ENCODE measurements around the gene PTPN14.

The PTPN14 gene

GRCh38 chr1:214363386-214363785, 188.0 kb downstream of the PTPN14 start:
- Histone ChIP-seq H3K4me3 (ENCODE audit: low read depth in 1 of 2, low read length in 2 of 2) (no peak overlapping the region), H3K27me3 (ENCODE audit: control insufficient read depth in 1 of 2, insufficient read depth in 2 of 2, low read length in 2 of 2) (no peaks in the 10 kb centered on the region), H3K36me3 (ENCODE audit: control insufficient read depth in 1 of 2, insufficient read depth in 2 of 2, low read length in 2 of 2) (peaks cover 0 to 5% of the 10 kb centered on the region in 2 donors), H3K9ac (ENCODE audit: low read depth in 1 of 2, low read length in 2 of 2) (no peak overlapping the region), H3K9me3 (ENCODE audit: control insufficient read depth in 1 of 2, low read length in 2 of 2) (no peaks in the 10 kb centered on the region), H3K27ac (ENCODE audit: low read depth, low read length) (no peak overlapping the region), H3K4me1 (ENCODE audit: control insufficient read depth in 1 of 2, insufficient read depth in 2 of 2, low read length in 2 of 2) (peaks cover 5 to 8% of the 10 kb centered on the region in 2 donors)

GRCh38 chr1:214362188-214362882, 189.1 kb downstream of the PTPN14 start:
- peaks cover 0 to 5% of the 10 kb centered on the region in 2 donors for H3K36me3 ChIP-seq (ENCODE audit: control insufficient read depth in 1 of 2, insufficient read depth in 2 of 2, low read length in 2 of 2)
- no peaks in the 10 kb centered on the region for H3K9me3 ChIP-seq (ENCODE audit: control insufficient read depth in 1 of 2, low read length in 2 of 2)
- no peaks in the 10 kb centered on the region for H3K27me3 ChIP-seq (ENCODE audit: control insufficient read depth in 1 of 2, insufficient read depth in 2 of 2, low read length in 2 of 2)
- peaks cover 5 to 8% of the 10 kb centered on the region in 2 donors for H3K4me1 ChIP-seq (ENCODE audit: control insufficient read depth in 1 of 2, insufficient read depth in 2 of 2, low read length in 2 of 2)
- no peak overlapping the region for H3K27ac ChIP-seq (ENCODE audit: low read depth, low read length)
- H3K9ac ChIP-seq (ENCODE audit: low read depth in 1 of 2, low read length in 2 of 2): no peak overlapping the region
- H3K4me3 ChIP-seq (ENCODE audit: low read depth in 1 of 2, low read length in 2 of 2): no peak overlapping the region

- H3K9ac ChIP-seq (ENCODE audit: low read depth in 1 of 2, low read length in 2 of 2): no peak overlapping the region
- H3K4me3 ChIP-seq (ENCODE audit: low read depth in 1 of 2, low read length in 2 of 2): no peak overlapping the region
- peaks cover 5 to 8% of the 10 kb centered on the region in 2 donors for H3K4me1 ChIP-seq (ENCODE audit: control insufficient read depth in 1 of 2, insufficient read depth in 2 of 2, low read length in 2 of 2)
- peaks cover 0 to 5% of the 10 kb centered on the region in 2 donors for H3K36me3 ChIP-seq (ENCODE audit: control insufficient read depth in 1 of 2, insufficient read depth in 2 of 2, low read length in 2 of 2)
- H3K27me3 ChIP-seq (ENCODE audit: control insufficient read depth in 1 of 2, insufficient read depth in 2 of 2, low read length in 2 of 2): no peaks in the 10 kb centered on the region
- H3K27ac ChIP-seq (ENCODE audit: low read depth, low read length): no peak overlapping the region
- no peaks in the 10 kb centered on the region for H3K9me3 ChIP-seq (ENCODE audit: control insufficient read depth in 1 of 2, low read length in 2 of 2)
Measured at GRCh38 chr1:214361636-214362035, 189.8 kb downstream of the PTPN14 start.

GRCh38 chr1:214360525-214361164, 190.8 kb downstream of the PTPN14 start:
- Histone ChIP-seq H3K9me3 (ENCODE audit: control insufficient read depth in 1 of 2, low read length in 2 of 2) (no peaks in the 10 kb centered on the region), H3K36me3 (ENCODE audit: control insufficient read depth in 1 of 2, insufficient read depth in 2 of 2, low read length in 2 of 2) (peaks cover 0 to 9% of the 10 kb centered on the region in 2 donors), H3K9ac (ENCODE audit: low read depth in 1 of 2, low read length in 2 of 2) (no peak overlapping the region), H3K4me1 (ENCODE audit: control insufficient read depth in 1 of 2, insufficient read depth in 2 of 2, low read length in 2 of 2) (peaks cover 5 to 8% of the 10 kb centered on the region in 2 donors), H3K4me3 (ENCODE audit: low read depth in 1 of 2, low read length in 2 of 2) (no peak overlapping the region), H3K27ac (ENCODE audit: low read depth, low read length) (no peak overlapping the region), H3K27me3 (ENCODE audit: control insufficient read depth in 1 of 2, insufficient read depth in 2 of 2, low read length in 2 of 2) (no peaks in the 10 kb centered on the region)

- no peak overlapping the region for H3K9ac ChIP-seq (ENCODE audit: low read depth in 1 of 2, low read length in 2 of 2)
Measured at GRCh38 chr1:214360116-214360515, 191.3 kb downstream of the PTPN14 start.

GRCh38 chr1:214354440-214355148, 196.8 kb downstream of the PTPN14 start:
- Histone ChIP-seq H3K4me1 (ENCODE audit: control insufficient read depth in 1 of 2, insufficient read depth in 2 of 2, low read length in 2 of 2) (no peaks in the 10 kb centered on the region), H3K9me3 (ENCODE audit: control insufficient read depth in 1 of 2, low read length in 2 of 2) (no peaks in the 10 kb centered on the region), H3K36me3 (ENCODE audit: control insufficient read depth in 1 of 2, insufficient read depth in 2 of 2, low read length in 2 of 2) (peaks cover 0 to 4% of the 10 kb centered on the region in 2 donors), H3K27ac (ENCODE audit: low read depth, low read length) (no peak overlapping the region), H3K9ac (ENCODE audit: low read depth in 1 of 2, low read length in 2 of 2) (no peak overlapping the region), H3K4me3 (ENCODE audit: low read depth in 1 of 2, low read length in 2 of 2) (no peak overlapping the region), H3K27me3 (ENCODE audit: control insufficient read depth in 1 of 2, insufficient read depth in 2 of 2, low read length in 2 of 2) (no peaks in the 10 kb centered on the region)

More at GRCh38 chr1:214360116-214360515, 191.3 kb downstream of the PTPN14 start:
- no peaks in the 10 kb centered on the region for H3K9me3 ChIP-seq (ENCODE audit: control insufficient read depth in 1 of 2, low read length in 2 of 2)
- peaks cover 0 to 9% of the 10 kb centered on the region in 2 donors for H3K36me3 ChIP-seq (ENCODE audit: control insufficient read depth in 1 of 2, insufficient read depth in 2 of 2, low read length in 2 of 2)
- no peaks in the 10 kb centered on the region for H3K27me3 ChIP-seq (ENCODE audit: control insufficient read depth in 1 of 2, insufficient read depth in 2 of 2, low read length in 2 of 2)
- no peak overlapping the region for H3K27ac ChIP-seq (ENCODE audit: low read depth, low read length)
- H3K4me1 ChIP-seq (ENCODE audit: control insufficient read depth in 1 of 2, insufficient read depth in 2 of 2, low read length in 2 of 2): peaks cover 5 to 8% of the 10 kb centered on the region in 2 donors
- H3K4me3 ChIP-seq (ENCODE audit: low read depth in 1 of 2, low read length in 2 of 2): no peak overlapping the region

- no peaks in the 10 kb centered on the region for H3K27me3 ChIP-seq (ENCODE audit: control insufficient read depth in 1 of 2, insufficient read depth in 2 of 2, low read length in 2 of 2)
- H3K9ac ChIP-seq (ENCODE audit: low read depth in 1 of 2, low read length in 2 of 2): no peak overlapping the region
- no peaks in the 10 kb centered on the region for H3K4me1 ChIP-seq (ENCODE audit: control insufficient read depth in 1 of 2, insufficient read depth in 2 of 2, low read length in 2 of 2)
- H3K36me3 ChIP-seq (ENCODE audit: control insufficient read depth in 1 of 2, insufficient read depth in 2 of 2, low read length in 2 of 2): peaks cover 0 to 4% of the 10 kb centered on the region in 2 donors
- H3K27ac ChIP-seq (ENCODE audit: low read depth, low read length): no peak overlapping the region
- no peaks in the 10 kb centered on the region for H3K9me3 ChIP-seq (ENCODE audit: control insufficient read depth in 1 of 2, low read length in 2 of 2)
- H3K4me3 ChIP-seq (ENCODE audit: low read depth in 1 of 2, low read length in 2 of 2): no peak overlapping the region
Measured at GRCh38 chr1:214352838-214353237, 198.6 kb downstream of the PTPN14 start.

- Histone ChIP-seq H3K4me3 (ENCODE audit: low read depth in 1 of 2, low read length in 2 of 2) (no peak overlapping the region), H3K27me3 (ENCODE audit: control insufficient read depth in 1 of 2, insufficient read depth in 2 of 2, low read length in 2 of 2) (no peaks in the 10 kb centered on the region), H3K27ac (ENCODE audit: low read depth, low read length) (no peak overlapping the region), H3K9me3 (ENCODE audit: control insufficient read depth in 1 of 2, low read length in 2 of 2) (no peaks in the 10 kb centered on the region), H3K4me1 (ENCODE audit: control insufficient read depth in 1 of 2, insufficient read depth in 2 of 2, low read length in 2 of 2) (no peaks in the 10 kb centered on the region), H3K36me3 (ENCODE audit: control insufficient read depth in 1 of 2, insufficient read depth in 2 of 2, low read length in 2 of 2) (peaks cover 0 to 4% of the 10 kb centered on the region in 2 donors), H3K9ac (ENCODE audit: low read depth in 1 of 2, low read length in 2 of 2) (no peak overlapping the region)
Measured at GRCh38 chr1:214351551-214352277, 199.7 kb downstream of the PTPN14 start.

GRCh38 chr1:214349781-214350180, 201.6 kb downstream of the PTPN14 start:
- H3K27me3 ChIP-seq (ENCODE audit: control insufficient read depth in 1 of 2, insufficient read depth in 2 of 2, low read length in 2 of 2): no peaks in the 10 kb centered on the region
- H3K4me3 ChIP-seq (ENCODE audit: low read depth in 1 of 2, low read length in 2 of 2): no peak overlapping the region
- H3K27ac ChIP-seq (ENCODE audit: low read depth, low read length): no peak overlapping the region
- H3K9me3 ChIP-seq (ENCODE audit: control insufficient read depth in 1 of 2, low read length in 2 of 2): peaks cover 3% of the 10 kb centered on the region in 2 donors
- H3K9ac ChIP-seq (ENCODE audit: low read depth in 1 of 2, low read length in 2 of 2): no peak overlapping the region
- no peaks in the 10 kb centered on the region for H3K4me1 ChIP-seq (ENCODE audit: control insufficient read depth in 1 of 2, insufficient read depth in 2 of 2, low read length in 2 of 2)
- no peaks in the 10 kb centered on the region for H3K36me3 ChIP-seq (ENCODE audit: control insufficient read depth in 1 of 2, insufficient read depth in 2 of 2, low read length in 2 of 2)
